Measurements from ENCODE around the gene IQCE. TPM values are rescaled to one million over a fixed set of nuclear protein-coding genes. Genes with fewer than 3 reads are reported as not detected.
"Not testable (repeated sequence)": the region's sequence is repeated elsewhere in the genome, so short reads cannot be mapped to it uniquely, and the experiment has no call there.

IQCE gene
- total and polyA plus RNA-seq, 8 donors = 14.7 to 25.1 (median 19.1) TPM

- ATAC-seq = peak; percentile 48
- DNase-seq = no peak
- H3K9me3 ChIP-seq = no peaks in the 10 kb centered on the region
- H3K27me3 ChIP-seq = no peaks in the 10 kb centered on the region
- H3K36me3 ChIP-seq = peaks cover 0 to 22% of the 10 kb centered on the region in 2 donors
- peak overlapping the region in 1 of 2 donors; percentile 23 for H3K4me3 ChIP-seq
- TF ChIP-seq, protein P1, sequence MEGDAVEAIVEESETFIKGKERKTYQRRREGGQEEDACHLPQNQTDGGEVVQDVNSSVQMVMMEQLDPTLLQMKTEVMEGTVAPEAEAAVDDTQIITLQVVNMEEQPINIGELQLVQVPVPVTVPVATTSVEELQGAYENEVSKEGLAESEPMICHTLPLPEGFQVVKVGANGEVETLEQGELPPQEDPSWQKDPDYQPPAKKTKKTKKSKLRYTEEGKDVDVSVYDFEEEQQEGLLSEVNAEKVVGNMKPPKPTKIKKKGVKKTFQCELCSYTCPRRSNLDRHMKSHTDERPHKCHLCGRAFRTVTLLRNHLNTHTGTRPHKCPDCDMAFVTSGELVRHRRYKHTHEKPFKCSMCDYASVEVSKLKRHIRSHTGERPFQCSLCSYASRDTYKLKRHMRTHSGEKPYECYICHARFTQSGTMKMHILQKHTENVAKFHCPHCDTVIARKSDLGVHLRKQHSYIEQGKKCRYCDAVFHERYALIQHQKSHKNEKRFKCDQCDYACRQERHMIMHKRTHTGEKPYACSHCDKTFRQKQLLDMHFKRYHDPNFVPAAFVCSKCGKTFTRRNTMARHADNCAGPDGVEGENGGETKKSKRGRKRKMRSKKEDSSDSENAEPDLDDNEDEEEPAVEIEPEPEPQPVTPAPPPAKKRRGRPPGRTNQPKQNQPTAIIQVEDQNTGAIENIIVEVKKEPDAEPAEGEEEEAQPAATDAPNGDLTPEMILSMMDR (IDR thresholded peaks at IDR 0.05) = peak in 1 of 2 donors; percentile 29
- peak overlapping the region; percentile 50 to 92 for H3K27ac ChIP-seq
- intact Hi-C loops (cut with DNase I) = no loop called here
- peaks cover 11 to 44% of the 10 kb centered on the region in 2 donors for H3K4me1 ChIP-seq
These were observed 50.2 kb downstream of the IQCE start for GRCh38 chr7:2608921-2609411.

DNA sequence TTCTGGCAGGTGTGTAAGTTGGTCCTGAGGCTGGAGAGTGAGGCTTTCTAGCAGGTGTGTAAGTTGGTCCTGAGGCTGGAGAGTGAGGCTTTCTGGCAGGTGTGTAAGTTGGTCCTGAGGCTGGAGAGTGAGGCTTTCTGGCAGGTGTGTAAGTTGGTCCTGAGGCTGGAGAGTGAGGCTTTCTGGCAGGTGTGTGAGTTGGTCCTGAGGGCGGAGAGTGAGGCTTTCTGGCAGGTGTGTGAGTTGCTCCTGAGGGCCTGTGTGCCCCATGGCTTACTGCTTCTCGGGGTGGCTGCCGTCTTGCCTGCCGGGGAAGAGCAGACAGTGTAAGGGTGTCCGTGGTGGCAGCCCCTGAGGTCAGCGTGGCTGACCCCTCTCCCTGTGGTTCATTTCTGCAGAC, 50.9 kb downstream of the IQCE start:
- ATAC-seq; H3K27me3 ChIP-seq; H3K9me3 ChIP-seq; intact Hi-C loops (cut with DNase I); DNase-seq; H3K4me3 ChIP-seq: not testable (repeated sequence)
- Histone ChIP-seq H3K4me1 (peaks cover 16 to 51% of the 10 kb centered on the region in 2 donors), H3K36me3 (peaks cover 0 to 22% of the 10 kb centered on the region in 2 donors), H3K27ac (peak overlapping the region; percentile 50 to 92)

- ATAC-seq (no peak), DNase-seq (no peak)
- Histone ChIP-seq H3K9me3 (no peaks in the 10 kb centered on the region), H3K27ac (no peak overlapping the region), H3K4me1 (peaks cover 18 to 52% of the 10 kb centered on the region in 2 donors), H3K27me3 (no peaks in the 10 kb centered on the region), H3K36me3 (peaks cover 0 to 16% of the 10 kb centered on the region in 2 donors), H3K4me3 (no peak overlapping the region)
- intact Hi-C loops (cut with DNase I) = no loop called here
- TF ChIP-seq, protein P1 (IDR thresholded peaks at IDR 0.05) = no peak
These were observed 51.7 kb downstream of the IQCE start for GRCh38 chr7:2610466-2610865.

DNA sequence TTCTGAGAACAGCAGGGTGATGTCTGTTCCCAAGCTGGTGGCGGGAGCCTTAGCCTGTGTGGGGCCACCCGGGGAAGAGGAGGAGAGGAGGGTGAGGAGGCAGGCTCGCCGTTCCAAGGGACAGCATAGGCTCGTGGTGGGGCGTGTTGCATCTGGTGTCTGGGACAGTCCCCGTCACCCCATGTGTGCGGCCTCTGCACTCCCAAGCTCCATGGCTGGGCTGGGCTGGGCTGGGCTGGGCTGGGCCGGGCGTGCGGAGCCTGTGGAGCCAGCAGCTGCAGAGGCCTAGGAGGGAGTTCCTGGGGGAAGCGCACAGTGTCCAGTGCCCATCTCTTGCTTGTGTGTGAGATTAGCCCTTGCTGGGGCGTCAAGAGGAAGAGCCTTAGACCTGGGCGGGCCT, 52.1 kb downstream of the IQCE start:
- Histone ChIP-seq H3K36me3 (peaks cover 0 to 15% of the 10 kb centered on the region in 2 donors), H3K27me3 (no peaks in the 10 kb centered on the region), H3K4me3 (no peak overlapping the region), H3K27ac (no peak overlapping the region), H3K4me1 (peaks cover 18 to 48% of the 10 kb centered on the region in 2 donors), H3K9me3 (no peaks in the 10 kb centered on the region)
- intact Hi-C loops (cut with DNase I) = no loop called here
- TF ChIP-seq, protein P1 (IDR thresholded peaks at IDR 0.05) = no peak
- ATAC-seq (no peak), DNase-seq (no peak)

GRCh38 chr7:2611401-2611800, 52.6 kb downstream of the IQCE start:
- TF ChIP-seq, protein P1 (IDR thresholded peaks at IDR 0.05) = no peak
- DNase-seq (no peak), ATAC-seq (no peak)
- Histone ChIP-seq H3K9me3 (no peaks in the 10 kb centered on the region), H3K4me1 (peaks cover 18 to 43% of the 10 kb centered on the region in 2 donors), H3K27ac (no peak overlapping the region), H3K36me3 (peaks cover 0 to 10% of the 10 kb centered on the region in 2 donors), H3K27me3 (no peaks in the 10 kb centered on the region), H3K4me3 (no peak overlapping the region)
- intact Hi-C loops (cut with DNase I) = no loop called here

- no peak for DNase-seq
- Histone ChIP-seq H3K9me3 (no peaks in the 10 kb centered on the region), H3K36me3 (peaks cover 0 to 10% of the 10 kb centered on the region in 2 donors), H3K27ac (no peak overlapping the region), H3K27me3 (no peaks in the 10 kb centered on the region), H3K4me1 (peaks cover 18 to 38% of the 10 kb centered on the region in 2 donors), H3K4me3 (no peak overlapping the region)
- intact Hi-C loops (cut with DNase I) = no loop called here
- ATAC-seq = no peak
- TF ChIP-seq, protein P1 (IDR thresholded peaks at IDR 0.05) = no peak
These were observed 53.1 kb downstream of the IQCE start for GRCh38 chr7:2611922-2612321.

All from left lung (tissue), 10 donors.